Measurements from ENCODE around the gene POLR3E. TPM values are rescaled to one million over a fixed set of nuclear protein-coding genes. Genes with fewer than 3 reads are reported as not detected.

The POLR3E gene
- total and polyA plus RNA-seq, 4 experiments from 2014 or later = 10.0 to 94.0 (median 52.2) TPM

- no peaks in the 10 kb centered on the region for H3K27me3 ChIP-seq (ENCODE audit: insufficient read depth, low read length)
- no peak for DNase-seq
- H3K4me1 ChIP-seq (ENCODE audit: insufficient read depth, low read length) = peaks cover 9% of the 10 kb centered on the region
- peaks cover 0 to 6% (median 0%) of the 10 kb centered on the region in 8 donors for H3K9me3 Mint-ChIP-seq
- no peaks in the 10 kb centered on the region for H3K36me3 ChIP-seq (ENCODE audit: insufficient read depth, low read length)
- H3K4me3 ChIP-seq (ENCODE audit: low read length in 2 of 2) = no peak overlapping the region
- peaks cover 3 to 14% (median 6%) of the 10 kb centered on the region in 4 donors for H3K4me1 Mint-ChIP-seq
- no peak overlapping the region for H3K4me3 Mint-ChIP-seq
- POLR2A ChIA-PET (ENCODE audit: partially characterized antibody) = no interaction called here
- peaks cover 0 to 4% of the 10 kb centered on the region in 2 donors for H3K27me3 Mint-ChIP-seq
- H3K27ac Mint-ChIP-seq = no peak overlapping the region
- H3K36me3 Mint-ChIP-seq = peaks cover 0 to 6% of the 10 kb centered on the region in 2 donors
- intact Hi-C loops (cut with micrococcal nuclease) = no loop called here
- H3K27ac ChIP-seq (ENCODE audit: low read depth, low read length) = no peak overlapping the region
- CTCF ChIA-PET (ENCODE audit: partially characterized antibody) = interaction anchor here (1.4 kb wide), 1 partner anchor 8 kb away, joined by 4 read pairs; no protein-coding TSS in a partner anchor
- no peaks in the 10 kb centered on the region for H3K9me3 ChIP-seq (ENCODE audit: control insufficient read depth in 1 of 2, low read length in 2 of 2)
These were observed 4.9 kb upstream of the POLR3E start for GRCh38 chr16:22292320-22292719.

GRCh38 chr16:22293137-22294106 is 3.8 kb upstream of the POLR3E start:
- Mint-ChIP-seq H3K4me1 (peaks cover 3 to 20% (median 8%) of the 10 kb centered on the region in 4 donors), H3K9me3 (peaks cover 0 to 10% (median 0%) of the 10 kb centered on the region in 8 donors), H3K4me3 (no peak overlapping the region), H3K27me3 (peaks cover 0 to 4% of the 10 kb centered on the region in 2 donors), H3K36me3 (peaks cover 0 to 13% of the 10 kb centered on the region in 2 donors), H3K27ac (peak overlapping the region in 1 of 7 donors; percentile 23)
- no peaks in the 10 kb centered on the region for H3K9me3 ChIP-seq (ENCODE audit: control insufficient read depth in 1 of 2, low read length in 2 of 2)
- DNase-seq = no peak
- H3K4me3 ChIP-seq (ENCODE audit: low read length in 2 of 2) = no peak overlapping the region
- ChIA-PET CTCF (ENCODE audit: partially characterized antibody) (no interaction called here), POLR2A (ENCODE audit: partially characterized antibody) (no interaction called here)
- peaks cover 11% of the 10 kb centered on the region for H3K4me1 ChIP-seq (ENCODE audit: insufficient read depth, low read length)
- intact Hi-C loops (cut with micrococcal nuclease) = no loop called here
- no peaks in the 10 kb centered on the region for H3K27me3 ChIP-seq (ENCODE audit: insufficient read depth, low read length)
- H3K36me3 ChIP-seq (ENCODE audit: insufficient read depth, low read length) = no peaks in the 10 kb centered on the region
- no peak overlapping the region for H3K27ac ChIP-seq (ENCODE audit: low read depth, low read length)

GRCh38 chr16:22296225-22297113 is 740 bp upstream of the POLR3E start:
- Histone ChIP-seq H3K27me3 (ENCODE audit: insufficient read depth, low read length) (no peaks in the 10 kb centered on the region), H3K9me3 (ENCODE audit: control insufficient read depth in 1 of 2, low read length in 2 of 2) (no peaks in the 10 kb centered on the region), H3K4me3 (ENCODE audit: low read length in 2 of 2) (peak overlapping the region; percentile 68 to 91), H3K27ac (ENCODE audit: low read depth, low read length) (peak overlapping the region; percentile 99), H3K4me1 (ENCODE audit: insufficient read depth, low read length) (peaks cover 37% of the 10 kb centered on the region), H3K36me3 (ENCODE audit: insufficient read depth, low read length) (peaks cover 5% of the 10 kb centered on the region)
- Mint-ChIP-seq H3K4me1 (peaks cover 24 to 45% (median 34%) of the 10 kb centered on the region in 4 donors), H3K4me3 (peak overlapping the region; percentile 89 to 97 (median 94)), H3K9me3 (peaks cover 0 to 12% (median 0%) of the 10 kb centered on the region in 8 donors), H3K27me3 (peaks cover 0 to 4% of the 10 kb centered on the region in 2 donors), H3K36me3 (peaks cover 5 to 32% of the 10 kb centered on the region in 2 donors), H3K27ac (peak overlapping the region; percentile 97 to 100 (median 99))
- POLR2A ChIA-PET (ENCODE audit: partially characterized antibody) = interaction anchor here (0.7 to 7.6 kb wide), 8 partner anchors 77 to 343 kb away, joined by 5 to 196 read pairs (median 13); partner anchors contain the start of genes EEF2K, PDZD9 and UQCRC2
- CTCF ChIA-PET (ENCODE audit: partially characterized antibody) = interaction anchor here (0.5 to 5.8 kb wide), 15 partner anchors 10 to 306 kb away, joined by 3 to 89 read pairs (median 4); partner anchors contain the start of genes EEF2K, MOSMO and PDZD9
- DNase-seq = no peak
- intact Hi-C loops (cut with micrococcal nuclease) = loop anchor here (1.0 to 2.0 kb wide), 2 partner anchors 90 to 296 kb away; partner anchors contain the start of genes EEF2K and PDZD9

- H3K4me1 Mint-ChIP-seq = peaks cover 29 to 58% (median 43%) of the 10 kb centered on the region in 4 donors
- Histone ChIP-seq H3K4me3 (ENCODE audit: low read length in 2 of 2) (peak overlapping the region; percentile 30 to 76), H3K9me3 (ENCODE audit: control insufficient read depth in 1 of 2, low read length in 2 of 2) (no peaks in the 10 kb centered on the region), H3K27ac (ENCODE audit: low read depth, low read length) (peak overlapping the region; percentile 99), H3K36me3 (ENCODE audit: insufficient read depth, low read length) (peaks cover 16% of the 10 kb centered on the region), H3K27me3 (ENCODE audit: insufficient read depth, low read length) (no peaks in the 10 kb centered on the region), H3K4me1 (ENCODE audit: insufficient read depth, low read length) (peaks cover 37% of the 10 kb centered on the region)
- CTCF ChIA-PET (ENCODE audit: partially characterized antibody) = interaction anchor here (0.9 to 5.8 kb wide), 10 partner anchors 23 to 344 kb away, joined by 4 to 89 read pairs (median 16); partner anchors contain the start of genes EEF2K, MOSMO and PDZD9
- DNase-seq = peak; percentile 83 to 93 (median 88)
- peaks cover 16 to 45% of the 10 kb centered on the region in 2 donors for H3K36me3 Mint-ChIP-seq
- peaks cover 0 to 4% of the 10 kb centered on the region in 2 donors for H3K27me3 Mint-ChIP-seq
- intact Hi-C loops (cut with micrococcal nuclease) = loop anchor here (1.0 to 2.0 kb wide), 3 partner anchors 103 to 297 kb away; partner anchors contain the start of gene PDZD9
- H3K9me3 Mint-ChIP-seq = peaks cover 0 to 12% (median 0%) of the 10 kb centered on the region in 8 donors
- POLR2A ChIA-PET (ENCODE audit: partially characterized antibody) = interaction anchor here (1.0 to 7.6 kb wide), 12 partner anchors 10 to 345 kb away, joined by 3 to 196 read pairs (median 4); partner anchors contain the start of genes EEF2K and UQCRC2
- peak overlapping the region; percentile 89 to 97 (median 94) for H3K4me3 Mint-ChIP-seq
- peak overlapping the region; percentile 97 to 100 (median 99) for H3K27ac Mint-ChIP-seq
These were observed 893 bp downstream of the POLR3E start for GRCh38 chr16:22297871-22298733.

- DNase-seq = no peak
- H3K36me3 Mint-ChIP-seq = peaks cover 19 to 48% of the 10 kb centered on the region in 2 donors
- intact Hi-C loops (cut with micrococcal nuclease) = no loop called here
- Histone ChIP-seq H3K27me3 (ENCODE audit: insufficient read depth, low read length) (no peaks in the 10 kb centered on the region), H3K9me3 (ENCODE audit: control insufficient read depth in 1 of 2, low read length in 2 of 2) (no peaks in the 10 kb centered on the region), H3K27ac (ENCODE audit: low read depth, low read length) (peak overlapping the region; percentile 99), H3K4me3 (ENCODE audit: low read length in 2 of 2) (no peak overlapping the region), H3K36me3 (ENCODE audit: insufficient read depth, low read length) (peaks cover 22% of the 10 kb centered on the region), H3K4me1 (ENCODE audit: insufficient read depth, low read length) (peaks cover 37% of the 10 kb centered on the region)
- peak overlapping the region; percentile 97 to 100 (median 99) for H3K27ac Mint-ChIP-seq
- H3K4me1 Mint-ChIP-seq = peaks cover 31 to 62% (median 45%) of the 10 kb centered on the region in 4 donors
- H3K9me3 Mint-ChIP-seq = peaks cover 0 to 12% (median 0%) of the 10 kb centered on the region in 8 donors
- peak overlapping the region; percentile 66 to 97 (median 94) for H3K4me3 Mint-ChIP-seq
- ChIA-PET POLR2A (ENCODE audit: partially characterized antibody) (interaction anchor here (1.0 to 7.6 kb wide), 10 partner anchors 9 to 346 kb away, joined by 3 to 196 read pairs (median 4); partner anchors contain the start of genes EEF2K and UQCRC2), CTCF (ENCODE audit: partially characterized antibody) (interaction anchor here (0.9 to 5.8 kb wide), 10 partner anchors 93 to 345 kb away, joined by 4 to 89 read pairs (median 14); partner anchors contain the start of genes EEF2K, MOSMO and PDZD9)
- peaks cover 0 to 4% of the 10 kb centered on the region in 2 donors for H3K27me3 Mint-ChIP-seq
These were observed 1.8 kb downstream of the POLR3E start for GRCh38 chr16:22299036-22299435.

Data from CD4-positive, alpha-beta memory T cell (primary cell).